PFSK-1 (cell line): ENCODE data around the gene FAM210A.

Experiments used
- FOXP2 ChIP-seq: optimal IDR thresholded peaks from 2 replicates; pipeline ENCODE3; 2011; ENCODE audit warnings: borderline replicate concordance, control low read depth, inconsistent platforms; ENCODE audit not compliant: insufficient read depth; ENCODE audit errors: extremely low read length, extremely low read depth
- POLR2AphosphoS5 ChIP-seq: IDR thresholded peaks from 2 replicates; pipeline ENCODE4 v1.6.1; 2012; ENCODE audit warnings: low read depth, mild to moderate bottlenecking, control low read depth, low read length, moderate library complexity
- SIN3A ChIP-seq: IDR thresholded peaks from 2 replicates; pipeline ENCODE4 v1.6.1; 2012; ENCODE audit warnings: mild to moderate bottlenecking, low read length, moderate library complexity, borderline replicate concordance; ENCODE audit not compliant: insufficient read depth
- TAF1 ChIP-seq: IDR thresholded peaks from 2 replicates; pipeline ENCODE4 v1.6.1; 2012; ENCODE audit warnings: low read length, control low read depth, borderline replicate concordance; ENCODE audit not compliant: insufficient read depth
- TF ChIP-seq, protein P1 (sequence below), 2 experiments: IDR thresholded peaks; 2 replicates each; pipeline versions ENCODE4 v1.6.1 to v1.8.0; 2011 to 2012; ENCODE audit warnings: low read depth in 2 of 2, low read length in 2 of 2, control low read depth in 1 of 2, inconsistent platforms in 1 of 2, mild to moderate bottlenecking in 1 of 2, moderate library complexity in 1 of 2; ENCODE audit not compliant: insufficient read depth in 1 of 2

DNA sequence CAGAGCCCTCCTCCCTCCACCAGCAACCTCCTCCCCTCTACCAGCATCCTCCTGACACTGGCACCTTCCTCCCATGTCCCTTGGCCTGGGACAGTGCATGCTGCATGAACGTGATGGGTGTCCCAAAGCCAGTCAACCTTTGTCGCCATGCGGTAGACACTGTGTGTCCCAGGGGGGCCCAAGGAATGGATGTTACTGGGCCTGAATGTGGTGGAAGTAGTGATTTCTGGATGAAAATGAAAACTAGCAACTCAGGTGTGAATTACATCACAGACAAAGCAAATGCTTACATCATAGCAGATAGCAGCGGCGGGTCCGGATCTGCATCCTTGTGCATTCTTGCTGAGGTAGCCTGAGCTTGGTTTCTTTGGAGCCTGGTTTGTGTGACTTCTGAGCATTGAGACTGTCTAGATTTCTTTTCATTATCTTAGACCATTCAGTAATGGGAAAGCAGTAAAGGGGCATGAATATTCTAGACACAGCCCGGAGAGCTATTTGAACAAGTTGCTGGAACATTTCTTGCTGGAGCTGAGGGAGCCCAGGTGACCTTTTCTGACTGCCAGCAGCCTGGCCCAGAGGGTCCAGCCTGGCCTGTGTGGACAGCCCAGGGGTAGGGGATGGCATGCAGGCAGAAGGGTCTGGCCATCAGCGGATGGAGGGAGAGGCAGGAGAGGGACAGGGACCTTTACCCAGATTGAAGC is 100.4 kb downstream of the FAM210A start:
- no peak for TF ChIP-seq TAF1
- TF ChIP-seq SIN3A: no peak
- TF ChIP-seq POLR2AphosphoS5: no peak
- TF ChIP-seq, protein P1, sequence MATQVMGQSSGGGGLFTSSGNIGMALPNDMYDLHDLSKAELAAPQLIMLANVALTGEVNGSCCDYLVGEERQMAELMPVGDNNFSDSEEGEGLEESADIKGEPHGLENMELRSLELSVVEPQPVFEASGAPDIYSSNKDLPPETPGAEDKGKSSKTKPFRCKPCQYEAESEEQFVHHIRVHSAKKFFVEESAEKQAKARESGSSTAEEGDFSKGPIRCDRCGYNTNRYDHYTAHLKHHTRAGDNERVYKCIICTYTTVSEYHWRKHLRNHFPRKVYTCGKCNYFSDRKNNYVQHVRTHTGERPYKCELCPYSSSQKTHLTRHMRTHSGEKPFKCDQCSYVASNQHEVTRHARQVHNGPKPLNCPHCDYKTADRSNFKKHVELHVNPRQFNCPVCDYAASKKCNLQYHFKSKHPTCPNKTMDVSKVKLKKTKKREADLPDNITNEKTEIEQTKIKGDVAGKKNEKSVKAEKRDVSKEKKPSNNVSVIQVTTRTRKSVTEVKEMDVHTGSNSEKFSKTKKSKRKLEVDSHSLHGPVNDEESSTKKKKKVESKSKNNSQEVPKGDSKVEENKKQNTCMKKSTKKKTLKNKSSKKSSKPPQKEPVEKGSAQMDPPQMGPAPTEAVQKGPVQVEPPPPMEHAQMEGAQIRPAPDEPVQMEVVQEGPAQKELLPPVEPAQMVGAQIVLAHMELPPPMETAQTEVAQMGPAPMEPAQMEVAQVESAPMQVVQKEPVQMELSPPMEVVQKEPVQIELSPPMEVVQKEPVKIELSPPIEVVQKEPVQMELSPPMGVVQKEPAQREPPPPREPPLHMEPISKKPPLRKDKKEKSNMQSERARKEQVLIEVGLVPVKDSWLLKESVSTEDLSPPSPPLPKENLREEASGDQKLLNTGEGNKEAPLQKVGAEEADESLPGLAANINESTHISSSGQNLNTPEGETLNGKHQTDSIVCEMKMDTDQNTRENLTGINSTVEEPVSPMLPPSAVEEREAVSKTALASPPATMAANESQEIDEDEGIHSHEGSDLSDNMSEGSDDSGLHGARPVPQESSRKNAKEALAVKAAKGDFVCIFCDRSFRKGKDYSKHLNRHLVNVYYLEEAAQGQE (IDR thresholded peaks at IDR 0.05; ENCODE audit: insufficient read depth in 1 of 2, low read depth in 2 of 2, low read length in 2 of 2): no peak
- no peak for TF ChIP-seq FOXP2
